GM18498 (cell line): Measurements from ENCODE around the gene VPS13D.

Experiments used
- ATAC-seq: cut with Tn5 transposase; IDR thresholded peaks from one replicate; pipeline ENCODE4 v1.9.1; 2021; ENCODE audit warnings: mild to moderate bottlenecking, moderate library complexity; ENCODE audit not compliant: unreplicated experiment

The VPS13D gene

GRCh38 chr1:12333036-12333785 lies 103.4 kb downstream of the VPS13D start:
- no peak for ATAC-seq

- no peak for ATAC-seq
These were observed 106.0 kb downstream of the VPS13D start for GRCh38 chr1:12335815-12336214.

GRCh38 chr1:12336413-12336812 lies 106.6 kb downstream of the VPS13D start:
- ATAC-seq, result no peak

- no peak for ATAC-seq
These were observed 108.2 kb downstream of the VPS13D start for GRCh38 chr1:12338017-12338416.

GRCh38 chr1:12338823-12339222 lies 109.0 kb downstream of the VPS13D start:
- ATAC-seq, result no peak

- no peak for ATAC-seq
These were observed 109.6 kb downstream of the VPS13D start for GRCh38 chr1:12339396-12339795.

GRCh38 chr1:12339811-12340543 lies 110.1 kb downstream of the VPS13D start:
- ATAC-seq, result no peak

GRCh38 chr1:12340544-12340930 lies 110.7 kb downstream of the VPS13D start:
- ATAC-seq, result no peak

- ATAC-seq, result no peak
These were observed 111.8 kb downstream of the VPS13D start for GRCh38 chr1:12341667-12342066.

GRCh38 chr1:12342401-12343003 lies 112.7 kb downstream of the VPS13D start:
- no peak for ATAC-seq

GRCh38 chr1:12343823-12344487 lies 114.1 kb downstream of the VPS13D start:
- peak; percentile 19 for ATAC-seq

GRCh38 chr1:12344596-12345349 lies 114.9 kb downstream of the VPS13D start:
- ATAC-seq, result peak; percentile 50

- no peak for ATAC-seq
These were observed 115.8 kb downstream of the VPS13D start for GRCh38 chr1:12345350-12346217.

GRCh38 chr1:12346483-12347151 lies 116.8 kb downstream of the VPS13D start:
- ATAC-seq, result no peak

- no peak for ATAC-seq
These were observed 118.3 kb downstream of the VPS13D start for GRCh38 chr1:12348113-12348512.

GRCh38 chr1:12353981-12354380 lies 124.2 kb downstream of the VPS13D start:
- no peak for ATAC-seq

GRCh38 chr1:12356004-12356890 lies 126.4 kb downstream of the VPS13D start:
- ATAC-seq, result no peak

- no peak for ATAC-seq
These were observed 128.7 kb downstream of the VPS13D start for GRCh38 chr1:12358499-12358898.
